ENCODE data around the gene PCDHGC3. TPM values are rescaled to one million over a fixed set of nuclear protein-coding genes. Genes with fewer than 3 reads are reported as not detected.
A peak's percentile ranks its signal among the peaks of the same experiment; 100 is the strongest.

Gene PCDHGC3
- total and polyA plus RNA-seq, 2 of the 13 experiments (the other 11 are each of a cell fraction or from before 2014, with no cell fraction given): 0.20 to 0.30 TPM

DNA sequence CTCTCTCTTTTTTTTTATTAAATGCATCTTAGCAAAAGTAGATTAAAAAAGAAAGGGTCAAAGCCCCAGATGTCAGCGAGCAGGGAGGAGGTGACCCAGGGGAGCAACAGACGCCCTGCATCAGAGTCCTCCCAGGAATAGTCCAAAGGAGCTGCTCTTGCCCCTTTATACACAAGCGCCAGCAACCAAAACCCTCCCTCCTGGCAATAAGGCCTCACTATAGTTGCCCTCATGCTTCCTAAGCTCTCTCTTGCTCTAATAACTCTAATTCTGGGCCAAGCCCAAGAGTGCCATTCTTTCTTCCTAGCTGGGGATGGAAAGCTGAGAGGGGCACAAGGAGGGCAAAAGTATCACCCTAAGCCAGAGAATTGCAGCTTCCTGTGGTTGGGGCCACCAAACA lies 39.4 kb downstream of the PCDHGC3 start:
- TF ChIP-seq HCFC1 (IDR thresholded peaks at IDR 0.05; ENCODE audit: low read depth, low read length) (no peak), GATAD1 (CRISPR knock-in tag; IDR thresholded peaks at IDR 0.05) (no peak), BRCA1 (CRISPR knock-in tag; IDR thresholded peaks at IDR 0.05) (no peak)
- TF ChIP-seq, protein P1, sequence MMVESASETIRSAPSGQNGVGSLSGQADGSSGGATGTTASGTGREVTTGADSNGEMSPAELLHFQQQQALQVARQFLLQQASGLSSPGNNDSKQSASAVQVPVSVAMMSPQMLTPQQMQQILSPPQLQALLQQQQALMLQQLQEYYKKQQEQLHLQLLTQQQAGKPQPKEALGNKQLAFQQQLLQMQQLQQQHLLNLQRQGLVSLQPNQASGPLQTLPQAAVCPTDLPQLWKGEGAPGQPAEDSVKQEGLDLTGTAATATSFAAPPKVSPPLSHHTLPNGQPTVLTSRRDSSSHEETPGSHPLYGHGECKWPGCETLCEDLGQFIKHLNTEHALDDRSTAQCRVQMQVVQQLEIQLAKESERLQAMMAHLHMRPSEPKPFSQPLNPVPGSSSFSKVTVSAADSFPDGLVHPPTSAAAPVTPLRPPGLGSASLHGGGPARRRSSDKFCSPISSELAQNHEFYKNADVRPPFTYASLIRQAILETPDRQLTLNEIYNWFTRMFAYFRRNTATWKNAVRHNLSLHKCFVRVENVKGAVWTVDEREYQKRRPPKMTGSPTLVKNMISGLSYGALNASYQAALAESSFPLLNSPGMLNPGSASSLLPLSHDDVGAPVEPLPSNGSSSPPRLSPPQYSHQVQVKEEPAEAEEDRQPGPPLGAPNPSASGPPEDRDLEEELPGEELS (CRISPR knock-in tag; IDR thresholded peaks at IDR 0.05): no peak
- no peak for ATAC-seq
- TSS peak; percentile 36 for BruUV-seq (replicated peaks)
- Histone ChIP-seq H3K36me3 (replicated peaks in 1 of 2; ENCODE audit: control insufficient read depth in 1 of 2, insufficient read depth in 2 of 2, low read length in 2 of 2) (peaks cover 14 to 58% of the 10 kb centered on the region in 2 experiments), H3K4me2 (ENCODE audit: low read depth, low read length) (no peak overlapping the region), H3K9me3 (ENCODE audit: low read length) (no peaks in the 10 kb centered on the region), H3K79me2 (ENCODE audit: insufficient read depth, low read length) (no peaks in the 10 kb centered on the region), H4K20me1 (ENCODE audit: insufficient read depth, low read length) (no peaks in the 10 kb centered on the region), H3K4me3 (replicated peaks in 1 of 3; ENCODE audit: insufficient read depth in 1 of 3, low read depth in 2 of 3, low read length in 3 of 3) (no peak overlapping the region), H3K9ac (ENCODE audit: insufficient read depth, low read depth, low read length) (no peak overlapping the region), H2AFZ (ENCODE audit: low read length) (no peak overlapping the region), H3K27me3 (ENCODE audit: control insufficient read depth in 1 of 2, insufficient read depth in 2 of 2, low read length in 2 of 2) (no peaks in the 10 kb centered on the region), H3K27ac (ENCODE audit: extremely low read length, insufficient read depth, low read length) (no peak overlapping the region), H3K4me1 (ENCODE audit: insufficient read depth, low read length) (no peaks in the 10 kb centered on the region)
- in situ Hi-C loops (cut with HindIII; ENCODE audit: extremely low pct_ligation_motif_present, low pct_unique_long_range_greater_than_20kb): no loop called here
- intact Hi-C loops (cut with micrococcal nuclease; ENCODE audit: unreplicated experiment): no loop called here
- no peak for DNase-seq (ENCODE audit: low spot score)
- WGBS (ENCODE audit: low lambda C conversion rate): 98% methylated on average over 3 of the region's 3 CpGs
- FAIRE-seq: no peak
- ChIA-PET POLR2A (no interaction called here), CTCF (ENCODE audit: low intra/inter-chr PET ratio, low total read pairs) (no interaction called here)

DNA sequence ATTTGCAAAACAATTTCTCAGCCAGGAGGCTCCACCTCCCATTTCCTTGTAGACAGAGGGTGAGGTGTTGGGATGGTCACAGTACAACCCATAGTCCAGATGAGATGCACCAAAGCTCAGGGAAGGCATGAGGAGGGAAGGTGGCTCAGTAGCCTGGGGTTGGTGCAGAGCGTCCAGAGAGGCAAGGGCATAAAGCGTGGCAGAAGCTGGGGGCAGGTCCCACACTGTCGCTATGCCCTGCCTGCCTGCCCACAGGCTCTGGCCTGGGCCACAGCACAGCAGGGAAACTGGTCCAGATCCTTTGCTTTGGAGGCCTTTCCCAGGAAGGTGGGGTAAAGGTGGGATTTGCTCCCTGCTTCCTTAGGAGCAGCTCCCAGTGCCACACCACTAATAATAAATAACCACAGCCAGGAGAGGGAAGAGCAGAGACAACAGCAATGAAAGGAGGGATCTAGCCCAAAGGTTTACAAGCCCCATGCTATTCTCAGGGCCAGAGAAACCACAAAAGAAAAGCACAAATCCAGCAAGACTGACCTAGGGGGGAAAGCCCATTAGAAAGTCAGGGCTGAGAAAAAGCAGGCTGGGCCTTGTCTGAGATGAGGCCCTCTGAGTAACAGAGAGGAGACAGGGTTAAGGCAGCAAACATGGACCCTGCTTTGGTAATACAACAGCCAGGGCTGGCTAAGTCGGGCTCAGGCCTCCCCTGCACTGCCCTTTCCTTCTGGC lies 40.3 kb downstream of the PCDHGC3 start:
- no peak overlapping the region for H3K4me2 ChIP-seq (ENCODE audit: low read depth, low read length)
- 100% methylated on average over 4 of the region's 4 CpGs for WGBS (ENCODE audit: low lambda C conversion rate)
- in situ Hi-C loops (cut with HindIII; ENCODE audit: extremely low pct_ligation_motif_present, low pct_unique_long_range_greater_than_20kb): no loop called here
- H3K4me3 ChIP-seq (replicated peaks in 1 of 3; ENCODE audit: insufficient read depth in 1 of 3, low read depth in 2 of 3, low read length in 3 of 3): no peak overlapping the region
- H3K9me3 ChIP-seq (ENCODE audit: low read length): no peaks in the 10 kb centered on the region
- CTCF ChIA-PET (ENCODE audit: low intra/inter-chr PET ratio, low total read pairs): no interaction called here
- H3K27me3 ChIP-seq (ENCODE audit: control insufficient read depth in 1 of 2, insufficient read depth in 2 of 2, low read length in 2 of 2): no peaks in the 10 kb centered on the region
- H2AFZ ChIP-seq (ENCODE audit: low read length): no peak overlapping the region
- POLR2A ChIA-PET: no interaction called here
- BruUV-seq (replicated peaks): no TSS peak
- DNase-seq (ENCODE audit: low spot score) (no peak), FAIRE-seq (no peak), ATAC-seq (no peak)
- intact Hi-C loops (cut with micrococcal nuclease; ENCODE audit: unreplicated experiment): no loop called here
- peaks cover 19 to 63% of the 10 kb centered on the region in 2 experiments for H3K36me3 ChIP-seq (replicated peaks in 1 of 2; ENCODE audit: control insufficient read depth in 1 of 2, insufficient read depth in 2 of 2, low read length in 2 of 2)
- no peak overlapping the region for H3K27ac ChIP-seq (ENCODE audit: extremely low read length, insufficient read depth, low read length)
- no peaks in the 10 kb centered on the region for H3K4me1 ChIP-seq (ENCODE audit: insufficient read depth, low read length)
- no peaks in the 10 kb centered on the region for H3K79me2 ChIP-seq (ENCODE audit: insufficient read depth, low read length)
- no peak overlapping the region for H3K9ac ChIP-seq (ENCODE audit: insufficient read depth, low read depth, low read length)
- no peaks in the 10 kb centered on the region for H4K20me1 ChIP-seq (ENCODE audit: insufficient read depth, low read length)
- TF ChIP-seq ZNF550 (CRISPR knock-in tag; IDR thresholded peaks at IDR 0.05; ENCODE audit: borderline replicate concordance): no peak
- TF ChIP-seq, protein P2, sequence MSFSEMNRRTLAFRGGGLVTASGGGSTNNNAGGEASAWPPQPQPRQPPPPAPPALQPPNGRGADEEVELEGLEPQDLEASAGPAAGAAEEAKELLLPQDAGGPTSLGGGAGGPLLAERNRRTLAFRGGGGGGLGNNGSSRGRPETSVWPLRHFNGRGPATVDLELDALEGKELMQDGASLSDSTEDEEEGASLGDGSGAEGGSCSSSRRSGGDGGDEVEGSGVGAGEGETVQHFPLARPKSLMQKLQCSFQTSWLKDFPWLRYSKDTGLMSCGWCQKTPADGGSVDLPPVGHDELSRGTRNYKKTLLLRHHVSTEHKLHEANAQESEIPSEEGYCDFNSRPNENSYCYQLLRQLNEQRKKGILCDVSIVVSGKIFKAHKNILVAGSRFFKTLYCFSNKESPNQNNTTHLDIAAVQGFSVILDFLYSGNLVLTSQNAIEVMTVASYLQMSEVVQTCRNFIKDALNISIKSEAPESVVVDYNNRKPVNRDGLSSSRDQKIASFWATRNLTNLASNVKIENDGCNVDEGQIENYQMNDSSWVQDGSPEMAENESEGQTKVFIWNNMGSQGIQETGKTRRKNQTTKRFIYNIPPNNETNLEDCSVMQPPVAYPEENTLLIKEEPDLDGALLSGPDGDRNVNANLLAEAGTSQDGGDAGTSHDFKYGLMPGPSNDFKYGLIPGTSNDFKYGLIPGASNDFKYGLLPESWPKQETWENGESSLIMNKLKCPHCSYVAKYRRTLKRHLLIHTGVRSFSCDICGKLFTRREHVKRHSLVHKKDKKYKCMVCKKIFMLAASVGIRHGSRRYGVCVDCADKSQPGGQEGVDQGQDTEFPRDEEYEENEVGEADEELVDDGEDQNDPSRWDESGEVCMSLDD (CRISPR knock-in tag; IDR thresholded peaks at IDR 0.05; ENCODE audit: borderline replicate concordance): no peak
- TF ChIP-seq, protein P3, sequence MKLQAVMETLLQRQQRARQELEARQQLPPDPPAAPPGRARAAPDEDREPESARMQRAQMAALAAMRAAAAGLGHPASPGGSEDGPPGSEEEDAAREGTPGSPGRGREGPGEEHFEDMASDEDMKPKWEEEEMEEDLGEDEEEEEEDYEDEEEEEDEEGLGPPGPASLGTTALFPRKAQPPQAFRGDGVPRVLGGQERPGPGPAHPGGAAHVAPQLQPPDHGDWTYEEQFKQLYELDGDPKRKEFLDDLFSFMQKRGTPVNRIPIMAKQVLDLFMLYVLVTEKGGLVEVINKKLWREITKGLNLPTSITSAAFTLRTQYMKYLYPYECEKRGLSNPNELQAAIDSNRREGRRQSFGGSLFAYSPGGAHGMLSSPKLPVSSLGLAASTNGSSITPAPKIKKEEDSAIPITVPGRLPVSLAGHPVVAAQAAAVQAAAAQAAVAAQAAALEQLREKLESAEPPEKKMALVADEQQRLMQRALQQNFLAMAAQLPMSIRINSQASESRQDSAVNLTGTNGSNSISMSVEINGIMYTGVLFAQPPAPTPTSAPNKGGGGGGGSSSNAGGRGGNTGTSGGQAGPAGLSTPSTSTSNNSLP (IDR thresholded peaks at IDR 0.05; ENCODE audit: low read depth, low read length): no peak
- TF ChIP-seq CBX5 (CRISPR knock-in tag; IDR thresholded peaks at IDR 0.05; ENCODE audit: borderline replicate concordance): no peak
- TF ChIP-seq CCAR2 (optimal IDR thresholded peaks at IDR 0.05; ENCODE audit: low read depth, low read length): no peak
- no peak for TF ChIP-seq ZNF232 (CRISPR knock-in tag; IDR thresholded peaks at IDR 0.05; ENCODE audit: borderline replicate concordance)
